ENCODE measurements around the gene CLDN5. TPM values are rescaled to one million over a fixed set of nuclear protein-coding genes. Genes with fewer than 3 reads are reported as not detected.
A peak's percentile ranks its signal among the peaks of the same experiment; 100 is the strongest.

CLDN5 gene
- total RNA-seq, 4 donors from 2014 or later: 22.1 to 112 (median 56.8) TPM

GRCh38 chr22:19483481-19484244 is 40.5 kb downstream of the CLDN5 start:
- Histone ChIP-seq H3K4me1 (peaks cover 8% of the 10 kb centered on the region), H3K27ac (no peak overlapping the region), H3K4me3 (no peak overlapping the region), H3K27me3 (no peaks in the 10 kb centered on the region), H3K9me3 (no peaks in the 10 kb centered on the region), H3K36me3 (no peaks in the 10 kb centered on the region)
- DNase-seq (ENCODE audit: low spot score in 2 of 2): no peak
- WGBS: 88% methylated on average over 8 of the region's 8 CpGs
- TF ChIP-seq CTCF (IDR thresholded peaks at IDR 0.05) (no peak), EP300 (IDR thresholded peaks at IDR 0.05) (no peak), POLR2A (IDR thresholded peaks at IDR 0.05) (no peak), POLR2AphosphoS5 (IDR thresholded peaks at IDR 0.05) (no peak)

- WGBS: 83% methylated on average over 9 of the region's 9 CpGs
- Histone ChIP-seq H3K4me1 (peaks cover 17% of the 10 kb centered on the region), H3K9me3 (no peaks in the 10 kb centered on the region), H3K27me3 (no peaks in the 10 kb centered on the region), H3K36me3 (no peaks in the 10 kb centered on the region), H3K27ac (no peak overlapping the region), H3K4me3 (no peak overlapping the region)
- TF ChIP-seq CTCF (IDR thresholded peaks at IDR 0.05) (no peak), POLR2AphosphoS5 (IDR thresholded peaks at IDR 0.05) (no peak), EP300 (IDR thresholded peaks at IDR 0.05) (no peak), POLR2A (IDR thresholded peaks at IDR 0.05) (no peak)
- DNase-seq (ENCODE audit: low spot score in 2 of 2): no peak
These were observed 41.9 kb downstream of the CLDN5 start for GRCh38 chr22:19482297-19482696.

- Histone ChIP-seq H3K36me3 (no peaks in the 10 kb centered on the region), H3K27ac (no peak overlapping the region), H3K27me3 (no peaks in the 10 kb centered on the region), H3K4me3 (no peak overlapping the region), H3K4me1 (peaks cover 32% of the 10 kb centered on the region), H3K9me3 (no peaks in the 10 kb centered on the region)
- 65% methylated on average over 10 of the region's 10 CpGs for WGBS
- no peak for DNase-seq (ENCODE audit: low spot score in 2 of 2)
- no peak for TF ChIP-seq POLR2A (IDR thresholded peaks at IDR 0.05)
- TF ChIP-seq EP300 (IDR thresholded peaks at IDR 0.05): no peak
- no peak for TF ChIP-seq CTCF (IDR thresholded peaks at IDR 0.05)
- TF ChIP-seq POLR2AphosphoS5 (IDR thresholded peaks at IDR 0.05): no peak
These were observed 43.4 kb downstream of the CLDN5 start for GRCh38 chr22:19480789-19481188.

- DNase-seq (ENCODE audit: low spot score in 2 of 2): no peak
- H3K27ac ChIP-seq: no peak overlapping the region
- no peaks in the 10 kb centered on the region for H3K9me3 ChIP-seq
- under 1% methylated on average over 15 of the region's 15 CpGs for WGBS
- peaks cover 38% of the 10 kb centered on the region for H3K4me1 ChIP-seq
- TF ChIP-seq POLR2AphosphoS5 (IDR thresholded peaks at IDR 0.05) (no peak), CTCF (IDR thresholded peaks at IDR 0.05) (no peak), POLR2A (IDR thresholded peaks at IDR 0.05) (no peak), EP300 (IDR thresholded peaks at IDR 0.05) (no peak)
- no peaks in the 10 kb centered on the region for H3K27me3 ChIP-seq
- H3K36me3 ChIP-seq: no peaks in the 10 kb centered on the region
- peak overlapping the region; percentile 75 for H3K4me3 ChIP-seq
These were observed 44.0 kb downstream of the CLDN5 start for GRCh38 chr22:19480173-19480568.

GRCh38 chr22:19479355-19480172 is 44.6 kb downstream of the CLDN5 start, which contains the start of gene CDC45:
CDC45 (plus strand) TSS chr22:19479920; CDS start chr22:19479969, 49 bp downstream.
- Histone ChIP-seq H3K36me3 (peaks cover 4% of the 10 kb centered on the region), H3K27ac (peak within 1 kb of the TSS; percentile 97), H3K4me1 (peaks cover 44% of the 10 kb centered on the region), H3K27me3 (no peaks in the 10 kb centered on the region), H3K4me3 (peak within 1 kb of the TSS; percentile 75), H3K9me3 (no peaks in the 10 kb centered on the region)
- peak; percentile 98 for DNase-seq (ENCODE audit: low spot score in 2 of 2)
- WGBS: 0% methylated on average over 18 of the region's 50 CpGs
- TF ChIP-seq EP300 (IDR thresholded peaks at IDR 0.05) (no peak), POLR2A (IDR thresholded peaks at IDR 0.05) (no peak), CTCF (IDR thresholded peaks at IDR 0.05) (no peak), POLR2AphosphoS5 (IDR thresholded peaks at IDR 0.05) (no peak)

All from suprapubic skin (tissue), 4 donors.